Measurements from ENCODE around the gene SCN9A. TPM values are rescaled to one million over a fixed set of nuclear protein-coding genes. Genes with fewer than 3 reads are reported as not detected.
"Not testable (repeated sequence)": the region's sequence is repeated elsewhere in the genome, so short reads cannot be mapped to it uniquely, and the experiment has no call there.

SCN9A gene
- total RNA-seq, 1 donor from 2014 or later, result 11.2 TPM

DNA sequence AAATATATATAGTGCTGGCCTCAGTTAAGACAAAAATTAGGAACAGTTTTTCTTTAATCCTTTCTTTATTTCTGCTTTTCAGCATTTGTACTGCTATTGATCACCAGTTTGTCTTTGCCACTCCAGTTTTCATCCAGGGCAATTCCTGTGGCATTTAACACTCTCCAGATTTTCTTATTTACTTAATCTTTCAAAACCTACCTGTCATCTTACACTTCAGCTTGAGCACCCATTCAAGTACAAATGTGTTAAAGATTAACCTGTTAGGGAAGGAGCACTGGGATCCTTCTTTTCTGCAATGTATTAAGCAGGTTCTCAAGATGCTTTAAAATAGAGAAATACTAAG, 146.1 kb downstream of the SCN9A start:
- H3K27ac Mint-ChIP-seq (ENCODE audit: unreplicated experiment), result no peak overlapping the region

DNA sequence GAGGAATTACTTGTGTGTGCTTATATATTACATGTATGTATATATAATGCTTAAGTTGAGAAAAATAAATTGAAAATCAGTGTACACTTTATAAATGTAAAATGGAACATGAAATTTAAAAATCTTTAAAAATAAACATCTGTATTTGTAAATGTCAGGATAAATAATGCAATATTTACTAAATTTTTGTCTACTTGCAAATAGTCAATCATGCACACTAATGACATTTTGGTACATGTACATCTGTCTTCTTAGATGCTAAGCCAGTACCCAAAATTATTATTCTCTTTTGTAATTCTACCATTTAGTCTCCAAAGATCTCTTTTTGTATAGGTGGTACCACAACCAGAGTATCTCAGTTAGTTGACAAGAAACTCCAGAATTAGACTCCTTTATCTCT, 151.5 kb downstream of the SCN9A start:
- Mint-ChIP-seq H3K27me3 (ENCODE audit: unreplicated experiment) (no peaks in the 10 kb centered on the region), H3K4me1 (ENCODE audit: low read depth, unreplicated experiment) (no peaks in the 10 kb centered on the region), H3K9me3 (ENCODE audit: unreplicated experiment) (peaks cover 1% of the 10 kb centered on the region), H3K36me3 (ENCODE audit: unreplicated experiment) (no peaks in the 10 kb centered on the region), H3K27ac (ENCODE audit: unreplicated experiment) (no peak overlapping the region), H3K4me3 (ENCODE audit: unreplicated experiment) (no peak overlapping the region)
- no peak for DNase-seq
- TF ChIP-seq, protein P1, sequence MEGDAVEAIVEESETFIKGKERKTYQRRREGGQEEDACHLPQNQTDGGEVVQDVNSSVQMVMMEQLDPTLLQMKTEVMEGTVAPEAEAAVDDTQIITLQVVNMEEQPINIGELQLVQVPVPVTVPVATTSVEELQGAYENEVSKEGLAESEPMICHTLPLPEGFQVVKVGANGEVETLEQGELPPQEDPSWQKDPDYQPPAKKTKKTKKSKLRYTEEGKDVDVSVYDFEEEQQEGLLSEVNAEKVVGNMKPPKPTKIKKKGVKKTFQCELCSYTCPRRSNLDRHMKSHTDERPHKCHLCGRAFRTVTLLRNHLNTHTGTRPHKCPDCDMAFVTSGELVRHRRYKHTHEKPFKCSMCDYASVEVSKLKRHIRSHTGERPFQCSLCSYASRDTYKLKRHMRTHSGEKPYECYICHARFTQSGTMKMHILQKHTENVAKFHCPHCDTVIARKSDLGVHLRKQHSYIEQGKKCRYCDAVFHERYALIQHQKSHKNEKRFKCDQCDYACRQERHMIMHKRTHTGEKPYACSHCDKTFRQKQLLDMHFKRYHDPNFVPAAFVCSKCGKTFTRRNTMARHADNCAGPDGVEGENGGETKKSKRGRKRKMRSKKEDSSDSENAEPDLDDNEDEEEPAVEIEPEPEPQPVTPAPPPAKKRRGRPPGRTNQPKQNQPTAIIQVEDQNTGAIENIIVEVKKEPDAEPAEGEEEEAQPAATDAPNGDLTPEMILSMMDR (IDR thresholded peaks at IDR 0.05; ENCODE audit: partially characterized antibody, unreplicated experiment), result no peak

More for the DNA sequence above, 146.1 kb downstream of the SCN9A start:
- H3K4me1 Mint-ChIP-seq (ENCODE audit: low read depth, unreplicated experiment), result no peaks in the 10 kb centered on the region
- no peak overlapping the region for H3K4me3 Mint-ChIP-seq (ENCODE audit: unreplicated experiment)
- no peaks in the 10 kb centered on the region for H3K27me3 Mint-ChIP-seq (ENCODE audit: unreplicated experiment)
- no peaks in the 10 kb centered on the region for H3K36me3 Mint-ChIP-seq (ENCODE audit: unreplicated experiment)
- no peaks in the 10 kb centered on the region for H3K9me3 Mint-ChIP-seq (ENCODE audit: unreplicated experiment)
- TF ChIP-seq, protein P1 (IDR thresholded peaks at IDR 0.05; ENCODE audit: partially characterized antibody, unreplicated experiment), result no peak
- no peak for DNase-seq

DNA sequence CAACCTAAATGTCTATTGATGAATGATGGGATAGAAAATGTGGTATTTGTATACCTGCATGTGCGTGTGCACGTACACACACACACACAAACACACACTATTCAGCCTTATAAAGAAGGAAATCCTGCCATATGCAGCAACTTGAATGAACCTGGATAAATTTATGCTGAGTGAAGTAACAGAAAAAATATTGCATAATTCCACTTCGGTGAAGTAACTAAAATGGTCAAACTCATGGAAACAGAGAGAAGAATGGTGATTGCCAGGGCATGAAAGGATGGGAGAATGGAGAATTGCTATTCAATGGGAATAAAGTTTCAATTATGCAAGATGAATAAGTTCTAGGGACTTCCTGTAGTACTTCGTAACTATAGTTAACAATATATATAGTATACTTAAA, 152.4 kb downstream of the SCN9A start:
- no peak for DNase-seq
- H3K4me3 Mint-ChIP-seq (ENCODE audit: unreplicated experiment), result no peak overlapping the region
- peaks cover 2% of the 10 kb centered on the region for H3K9me3 Mint-ChIP-seq (ENCODE audit: unreplicated experiment)
- no peaks in the 10 kb centered on the region for H3K27me3 Mint-ChIP-seq (ENCODE audit: unreplicated experiment)
- TF ChIP-seq, protein P1 (IDR thresholded peaks at IDR 0.05; ENCODE audit: partially characterized antibody, unreplicated experiment), result no peak
- H3K27ac Mint-ChIP-seq (ENCODE audit: unreplicated experiment), result no peak overlapping the region
- H3K36me3 Mint-ChIP-seq (ENCODE audit: unreplicated experiment), result no peaks in the 10 kb centered on the region
- H3K4me1 Mint-ChIP-seq (ENCODE audit: low read depth, unreplicated experiment), result no peaks in the 10 kb centered on the region

DNA sequence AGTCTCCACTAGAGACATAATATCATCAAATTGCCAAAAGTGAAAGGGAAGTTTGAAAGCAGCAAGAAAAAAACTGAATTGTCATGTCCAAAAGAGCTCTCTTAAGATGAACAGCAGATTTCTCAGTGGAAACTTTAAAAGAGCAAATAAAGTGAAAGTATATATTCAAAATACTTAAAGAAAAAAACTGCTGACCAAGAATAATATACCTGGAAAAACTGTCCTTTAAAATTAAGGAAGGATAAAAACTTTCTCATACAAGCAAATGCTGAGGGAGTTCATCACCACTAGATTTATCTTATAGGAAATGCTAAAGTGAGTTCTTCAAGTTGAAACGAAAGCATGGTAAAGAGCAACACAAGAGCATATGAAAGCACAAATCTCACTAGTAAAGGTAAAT, 164.7 kb downstream of the SCN9A start:
- Mint-ChIP-seq H3K36me3 (ENCODE audit: unreplicated experiment) (peaks cover 10% of the 10 kb centered on the region), H3K4me1 (ENCODE audit: low read depth, unreplicated experiment) (no peaks in the 10 kb centered on the region), H3K4me3 (ENCODE audit: unreplicated experiment) (no peak overlapping the region), H3K27me3 (ENCODE audit: unreplicated experiment) (no peaks in the 10 kb centered on the region), H3K27ac (ENCODE audit: unreplicated experiment) (no peak overlapping the region), H3K9me3 (ENCODE audit: unreplicated experiment) (no peaks in the 10 kb centered on the region)
- DNase-seq, result no peak
- TF ChIP-seq, protein P1 (IDR thresholded peaks at IDR 0.05; ENCODE audit: partially characterized antibody, unreplicated experiment), result no peak

DNA sequence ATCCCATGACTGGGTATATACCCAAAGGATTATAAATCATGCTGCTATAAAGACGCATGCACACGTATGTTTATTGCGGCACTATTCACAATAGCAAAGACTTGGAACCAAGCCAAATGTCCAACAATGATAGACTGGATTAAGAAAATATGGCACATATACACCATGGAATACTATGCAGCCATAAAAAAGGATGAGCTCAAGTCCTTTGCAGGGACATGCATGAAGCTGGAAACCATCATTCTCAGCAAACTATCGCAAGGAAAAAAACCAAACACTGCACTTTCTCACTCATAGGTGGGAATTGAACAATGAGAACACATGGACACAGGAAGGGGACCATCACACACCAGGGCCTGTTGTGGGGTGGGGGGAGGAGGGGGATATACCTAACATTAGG, 165.8 kb downstream of the SCN9A start:
- not testable (repeated sequence) for H3K9me3 Mint-ChIP-seq (ENCODE audit: unreplicated experiment); H3K27ac Mint-ChIP-seq (ENCODE audit: unreplicated experiment); H3K4me1 Mint-ChIP-seq (ENCODE audit: low read depth, unreplicated experiment); H3K27me3 Mint-ChIP-seq (ENCODE audit: unreplicated experiment); H3K4me3 Mint-ChIP-seq (ENCODE audit: unreplicated experiment); DNase-seq
- H3K36me3 Mint-ChIP-seq (ENCODE audit: unreplicated experiment), result peaks cover 14% of the 10 kb centered on the region

DNA sequence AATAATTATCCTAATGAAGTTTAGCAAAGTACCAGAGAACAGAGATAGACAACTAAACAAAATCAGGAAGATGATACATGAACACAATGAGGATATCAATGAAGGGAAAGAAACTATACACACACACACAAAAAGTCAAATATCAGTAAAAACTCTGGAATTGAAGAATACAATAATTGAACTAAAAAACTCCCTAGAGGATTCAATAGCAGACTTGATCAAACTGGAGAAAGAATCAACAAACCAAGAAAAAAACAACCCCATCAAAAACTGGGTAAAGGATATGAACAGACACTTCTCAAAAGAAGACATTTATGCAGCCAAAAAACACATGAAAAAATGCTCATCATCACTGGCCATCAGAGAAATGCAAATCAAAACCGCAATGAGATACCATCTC, 166.4 kb downstream of the SCN9A start:
- not testable (repeated sequence) for H3K27me3 Mint-ChIP-seq (ENCODE audit: unreplicated experiment); DNase-seq; H3K4me3 Mint-ChIP-seq (ENCODE audit: unreplicated experiment); H3K27ac Mint-ChIP-seq (ENCODE audit: unreplicated experiment); H3K9me3 Mint-ChIP-seq (ENCODE audit: unreplicated experiment); H3K4me1 Mint-ChIP-seq (ENCODE audit: low read depth, unreplicated experiment)
- H3K36me3 Mint-ChIP-seq (ENCODE audit: unreplicated experiment), result peaks cover 14% of the 10 kb centered on the region

DNA sequence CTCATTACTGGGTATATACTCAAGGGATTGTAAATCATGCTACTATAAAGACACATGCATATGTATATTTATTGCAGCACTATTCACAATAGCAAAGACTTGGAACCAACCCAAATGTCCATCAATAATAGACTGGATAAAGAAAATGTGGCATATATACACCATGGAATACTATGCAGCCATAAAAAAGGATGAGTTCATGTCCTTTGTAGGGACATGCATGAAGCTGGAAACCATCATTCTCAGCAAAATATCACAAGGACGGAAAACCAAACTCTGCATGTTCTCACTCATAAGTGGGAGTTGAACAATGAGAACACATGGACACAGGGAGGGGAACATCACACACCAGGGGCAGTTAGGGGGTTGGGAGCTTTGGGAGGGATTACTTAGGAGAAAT, 169.6 kb downstream of the SCN9A start:
- H3K4me1 Mint-ChIP-seq (ENCODE audit: low read depth, unreplicated experiment), result not testable (repeated sequence)

More for the DNA sequence above, 169.6 kb downstream of the SCN9A start:
- H3K9me3 Mint-ChIP-seq (ENCODE audit: unreplicated experiment); H3K27me3 Mint-ChIP-seq (ENCODE audit: unreplicated experiment); H3K27ac Mint-ChIP-seq (ENCODE audit: unreplicated experiment); DNase-seq; H3K4me3 Mint-ChIP-seq (ENCODE audit: unreplicated experiment): not testable (repeated sequence)
- H3K36me3 Mint-ChIP-seq (ENCODE audit: unreplicated experiment), result peaks cover 14% of the 10 kb centered on the region
